HepG2 (cell line): Measurements from ENCODE around the gene CD180. TPM values are rescaled to one million over a fixed set of nuclear protein-coding genes. Genes with fewer than 3 reads are reported as not detected.

Experiments used
- EP300 ChIP-seq, 3 experiments: sonication (generic) in 1 of 3; formaldehyde crosslinking in 1 of 3; IDR thresholded peaks; 2 replicates each; pipeline versions ENCODE4 v1.5.1 to v1.6.1; 2011 to 2020; ENCODE audit warnings: low read depth in 2 of 3, low read length in 2 of 3, borderline replicate concordance in 1 of 3, improper control_type of control experiment in 1 of 3, mild to moderate bottlenecking in 1 of 3, missing genetic modification reagents in 1 of 3, moderate library complexity in 1 of 3
- GFI1 ChIP-seq: sonication (generic); formaldehyde crosslinking; IDR thresholded peaks from 2 replicates; pipeline ENCODE4 v1.5.0; 2020; ENCODE audit warnings: missing genetic modification reagents, mild to moderate bottlenecking, borderline replicate concordance
- KAT8 ChIP-seq: IDR thresholded peaks from 2 replicates; pipeline ENCODE4 v1.6.1; 2016; ENCODE audit warnings: missing genetic modification reagents, missing compliant biosample characterization
- SMC3 ChIP-seq: IDR thresholded peaks from 2 replicates; pipeline ENCODE4 v1.6.1; 2011; ENCODE audit warnings: low read length, improper control_type of control experiment
- SUZ12 ChIP-seq: fragments of 150-350 bp; IDR thresholded peaks from 2 replicates; pipeline ENCODE4 v1.6.1; 2014; ENCODE audit warnings: low read depth, low read length
- TOE1 ChIP-seq: sonication (generic); formaldehyde crosslinking; IDR thresholded peaks from 2 replicates; pipeline ENCODE4 v1.4.0; 2020; ENCODE audit warnings: mild to moderate bottlenecking, missing genetic modification reagents
- ZMYM3 ChIP-seq: sonication (generic); formaldehyde crosslinking; IDR thresholded peaks from 2 replicates; pipeline ENCODE4 v1.5.1; 2020; ENCODE audit warnings: mild to moderate bottlenecking, missing genetic modification reagents
- ZNF572 ChIP-seq: sonication (generic); formaldehyde crosslinking; IDR thresholded peaks from 2 replicates; pipeline ENCODE4 v1.5.1; 2020; ENCODE audit warnings: mild to moderate bottlenecking, missing genetic modification reagents
- ZNF652 ChIP-seq: IDR thresholded peaks from 2 replicates; pipeline ENCODE4 v1.6.1; 2016; ENCODE audit warnings: low read depth, borderline replicate concordance
- polyA plus RNA-seq, 8 experiments: library from polyadenylated mRNA; depleted of rRNA in 3 of 8; stranded (reverse) in 7 of 8; unstranded in 1 of 8; fragments of >200 nt; fragmentation: Illumina TruSeq in 4 of 8; extraction: Trizol in 4 of 8; gene quantifications; 2 replicates each; pipeline versions ENCODE4 v1.2.1 to v1.2.3, GENCODE V29; 2011 to 2016; ENCODE audit warnings: low read depth in 4 of 8, missing spikeins in 1 of 8, mixed read lengths in 1 of 8; ENCODE audit not compliant: insufficient read depth in 1 of 8
- total RNA-seq, 5 experiments: library from RNA; depleted of rRNA; stranded (reverse); fragments of >200 nt; fragmentation: Illumina TruSeq; extraction: Trizol; gene quantifications; 2 replicates each; pipeline ENCODE4 v1.2.3, GENCODE V29; 2016; ENCODE audit warnings: low read depth in 1 of 5
- TF ChIP-seq, protein P1 (sequence below): sonication (generic); formaldehyde crosslinking; IDR thresholded peaks from 2 replicates; pipeline ENCODE4 v1.5.1; 2020; ENCODE audit warnings: missing genetic modification reagents, mild to moderate bottlenecking, borderline replicate concordance
- TF ChIP-seq, protein P2 (sequence below): sonication (generic); formaldehyde crosslinking; IDR thresholded peaks from 2 replicates; pipeline ENCODE4 v1.5.0; 2020; ENCODE audit warnings: missing genetic modification reagents
- TF ChIP-seq, protein P3 (sequence below): sonication (generic); formaldehyde crosslinking; IDR thresholded peaks from 2 replicates; pipeline ENCODE4 v1.9.0; 2021; ENCODE audit warnings: mild to moderate bottlenecking, missing genetic modification reagents
- TF ChIP-seq, protein P4 (sequence below): sonication (generic); formaldehyde crosslinking; IDR thresholded peaks from 2 replicates; pipeline ENCODE4 v1.8.0; 2022; ENCODE audit warnings: low read depth, missing genetic modification reagents
- TF ChIP-seq, protein P5 (sequence below): sonication (generic); formaldehyde crosslinking; conservative IDR thresholded peaks from 2 replicates; pipeline ENCODE4 v1.4.0; 2020; ENCODE audit warnings: missing genetic modification reagents

CD180 gene
- total and polyA plus RNA-seq, 2 of the 13 experiments (the other 11 are each of a cell fraction or from before 2014, with no cell fraction given): not detected

DNA sequence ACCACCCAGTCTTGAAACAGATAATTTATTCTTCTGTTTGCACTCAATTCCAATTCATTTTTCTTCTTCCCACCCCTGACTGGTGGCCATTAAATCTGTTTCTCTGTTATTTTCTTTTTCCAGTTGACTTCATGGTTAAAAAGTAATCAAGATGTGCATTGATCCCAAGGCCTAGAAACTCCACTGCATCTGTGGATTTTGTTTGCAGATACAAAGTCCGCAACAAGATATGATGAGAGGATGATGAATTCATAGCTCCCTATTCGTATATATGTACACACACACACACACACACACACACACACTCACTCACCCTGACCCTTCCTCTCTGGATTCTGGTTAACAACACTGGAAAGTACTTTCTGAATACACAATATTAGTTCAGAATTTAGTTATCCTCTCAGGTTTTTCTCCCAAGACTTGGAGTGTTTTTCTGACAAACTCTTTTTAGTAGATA, 52.4 kb downstream of the CD180 start (continued):
- TF ChIP-seq ZNF572 (CRISPR knock-in tag) (no peak), SUZ12 (no peak), KAT8 (peak; percentile 56; the same call in 1 of the 2 replicates), GFI1 (CRISPR knock-in tag) (peak; percentile 82), EP300 (IDR thresholded peaks at IDR 0.05; ENCODE audit: low read depth in 2 of 2, low read length in 2 of 2) (peak in 1 of 2 experiments; percentile 77; a peak in 1 of 4 replicates), EP300 (CRISPR knock-in tag; IDR thresholded peaks at IDR 0.05; ENCODE audit: borderline replicate concordance) (peak; percentile 12; the same call in 1 of the 2 replicates), ZNF652 (CRISPR knock-in tag) (peak; percentile 74), SMC3 (0 out of 2 replicates have a peak, but pooled peaks have one; percentile 2), TOE1 (CRISPR knock-in tag) (no peak), ZMYM3 (CRISPR knock-in tag) (no peak)
- TF ChIP-seq, protein P1, sequence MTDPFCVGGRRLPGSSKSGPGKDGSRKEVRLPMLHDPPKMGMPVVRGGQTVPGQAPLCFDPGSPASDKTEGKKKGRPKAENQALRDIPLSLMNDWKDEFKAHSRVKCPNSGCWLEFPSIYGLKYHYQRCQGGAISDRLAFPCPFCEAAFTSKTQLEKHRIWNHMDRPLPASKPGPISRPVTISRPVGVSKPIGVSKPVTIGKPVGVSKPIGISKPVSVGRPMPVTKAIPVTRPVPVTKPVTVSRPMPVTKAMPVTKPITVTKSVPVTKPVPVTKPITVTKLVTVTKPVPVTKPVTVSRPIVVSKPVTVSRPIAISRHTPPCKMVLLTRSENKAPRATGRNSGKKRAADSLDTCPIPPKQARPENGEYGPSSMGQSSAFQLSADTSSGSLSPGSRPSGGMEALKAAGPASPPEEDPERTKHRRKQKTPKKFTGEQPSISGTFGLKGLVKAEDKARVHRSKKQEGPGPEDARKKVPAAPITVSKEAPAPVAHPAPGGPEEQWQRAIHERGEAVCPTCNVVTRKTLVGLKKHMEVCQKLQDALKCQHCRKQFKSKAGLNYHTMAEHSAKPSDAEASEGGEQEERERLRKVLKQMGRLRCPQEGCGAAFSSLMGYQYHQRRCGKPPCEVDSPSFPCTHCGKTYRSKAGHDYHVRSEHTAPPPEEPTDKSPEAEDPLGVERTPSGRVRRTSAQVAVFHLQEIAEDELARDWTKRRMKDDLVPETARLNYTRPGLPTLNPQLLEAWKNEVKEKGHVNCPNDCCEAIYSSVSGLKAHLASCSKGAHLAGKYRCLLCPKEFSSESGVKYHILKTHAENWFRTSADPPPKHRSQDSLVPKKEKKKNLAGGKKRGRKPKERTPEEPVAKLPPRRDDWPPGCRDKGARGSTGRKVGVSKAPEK (CRISPR knock-in tag): no peak
- TF ChIP-seq, protein P2, sequence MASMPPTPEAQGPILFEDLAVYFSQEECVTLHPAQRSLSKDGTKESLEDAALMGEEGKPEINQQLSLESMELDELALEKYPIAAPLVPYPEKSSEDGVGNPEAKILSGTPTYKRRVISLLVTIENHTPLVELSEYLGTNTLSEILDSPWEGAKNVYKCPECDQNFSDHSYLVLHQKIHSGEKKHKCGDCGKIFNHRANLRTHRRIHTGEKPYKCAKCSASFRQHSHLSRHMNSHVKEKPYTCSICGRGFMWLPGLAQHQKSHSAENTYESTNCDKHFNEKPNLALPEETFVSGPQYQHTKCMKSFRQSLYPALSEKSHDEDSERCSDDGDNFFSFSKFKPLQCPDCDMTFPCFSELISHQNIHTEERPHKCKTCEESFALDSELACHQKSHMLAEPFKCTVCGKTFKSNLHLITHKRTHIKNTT (CRISPR knock-in tag): no peak
- TF ChIP-seq, protein P3, sequence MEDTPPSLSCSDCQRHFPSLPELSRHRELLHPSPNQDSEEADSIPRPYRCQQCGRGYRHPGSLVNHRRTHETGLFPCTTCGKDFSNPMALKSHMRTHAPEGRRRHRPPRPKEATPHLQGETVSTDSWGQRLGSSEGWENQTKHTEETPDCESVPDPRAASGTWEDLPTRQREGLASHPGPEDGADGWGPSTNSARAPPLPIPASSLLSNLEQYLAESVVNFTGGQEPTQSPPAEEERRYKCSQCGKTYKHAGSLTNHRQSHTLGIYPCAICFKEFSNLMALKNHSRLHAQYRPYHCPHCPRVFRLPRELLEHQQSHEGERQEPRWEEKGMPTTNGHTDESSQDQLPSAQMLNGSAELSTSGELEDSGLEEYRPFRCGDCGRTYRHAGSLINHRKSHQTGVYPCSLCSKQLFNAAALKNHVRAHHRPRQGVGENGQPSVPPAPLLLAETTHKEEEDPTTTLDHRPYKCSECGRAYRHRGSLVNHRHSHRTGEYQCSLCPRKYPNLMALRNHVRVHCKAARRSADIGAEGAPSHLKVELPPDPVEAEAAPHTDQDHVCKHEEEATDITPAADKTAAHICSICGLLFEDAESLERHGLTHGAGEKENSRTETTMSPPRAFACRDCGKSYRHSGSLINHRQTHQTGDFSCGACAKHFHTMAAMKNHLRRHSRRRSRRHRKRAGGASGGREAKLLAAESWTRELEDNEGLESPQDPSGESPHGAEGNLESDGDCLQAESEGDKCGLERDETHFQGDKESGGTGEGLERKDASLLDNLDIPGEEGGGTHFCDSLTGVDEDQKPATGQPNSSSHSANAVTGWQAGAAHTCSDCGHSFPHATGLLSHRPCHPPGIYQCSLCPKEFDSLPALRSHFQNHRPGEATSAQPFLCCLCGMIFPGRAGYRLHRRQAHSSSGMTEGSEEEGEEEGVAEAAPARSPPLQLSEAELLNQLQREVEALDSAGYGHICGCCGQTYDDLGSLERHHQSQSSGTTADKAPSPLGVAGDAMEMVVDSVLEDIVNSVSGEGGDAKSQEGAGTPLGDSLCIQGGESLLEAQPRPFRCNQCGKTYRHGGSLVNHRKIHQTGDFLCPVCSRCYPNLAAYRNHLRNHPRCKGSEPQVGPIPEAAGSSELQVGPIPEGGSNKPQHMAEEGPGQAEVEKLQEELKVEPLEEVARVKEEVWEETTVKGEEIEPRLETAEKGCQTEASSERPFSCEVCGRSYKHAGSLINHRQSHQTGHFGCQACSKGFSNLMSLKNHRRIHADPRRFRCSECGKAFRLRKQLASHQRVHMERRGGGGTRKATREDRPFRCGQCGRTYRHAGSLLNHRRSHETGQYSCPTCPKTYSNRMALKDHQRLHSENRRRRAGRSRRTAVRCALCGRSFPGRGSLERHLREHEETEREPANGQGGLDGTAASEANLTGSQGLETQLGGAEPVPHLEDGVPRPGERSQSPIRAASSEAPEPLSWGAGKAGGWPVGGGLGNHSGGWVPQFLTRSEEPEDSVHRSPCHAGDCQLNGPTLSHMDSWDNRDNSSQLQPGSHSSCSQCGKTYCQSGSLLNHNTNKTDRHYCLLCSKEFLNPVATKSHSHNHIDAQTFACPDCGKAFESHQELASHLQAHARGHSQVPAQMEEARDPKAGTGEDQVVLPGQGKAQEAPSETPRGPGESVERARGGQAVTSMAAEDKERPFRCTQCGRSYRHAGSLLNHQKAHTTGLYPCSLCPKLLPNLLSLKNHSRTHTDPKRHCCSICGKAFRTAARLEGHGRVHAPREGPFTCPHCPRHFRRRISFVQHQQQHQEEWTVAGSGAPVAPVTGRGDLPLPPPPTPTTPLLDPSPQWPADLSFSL (CRISPR knock-in tag): peak; percentile 85
- TF ChIP-seq, protein P4, sequence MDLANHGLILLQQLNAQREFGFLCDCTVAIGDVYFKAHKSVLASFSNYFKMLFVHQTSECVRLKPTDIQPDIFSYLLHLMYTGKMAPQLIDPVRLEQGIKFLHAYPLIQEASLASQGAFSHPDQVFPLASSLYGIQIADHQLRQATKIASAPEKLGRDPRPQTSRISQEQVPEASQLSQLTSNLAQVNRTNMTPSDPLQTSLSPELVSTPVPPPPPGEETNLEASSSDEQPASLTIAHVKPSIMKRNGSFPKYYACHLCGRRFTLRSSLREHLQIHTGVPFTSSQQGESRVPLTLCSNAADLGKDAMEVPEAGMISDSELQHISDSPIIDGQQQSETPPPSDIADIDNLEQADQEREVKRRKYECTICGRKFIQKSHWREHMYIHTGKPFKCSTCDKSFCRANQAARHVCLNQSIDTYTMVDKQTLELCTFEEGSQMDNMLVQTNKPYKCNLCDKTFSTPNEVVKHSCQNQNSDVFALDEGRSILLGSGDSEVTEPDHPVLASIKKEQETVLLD (CRISPR knock-in tag): no peak
- TF ChIP-seq, protein P5, sequence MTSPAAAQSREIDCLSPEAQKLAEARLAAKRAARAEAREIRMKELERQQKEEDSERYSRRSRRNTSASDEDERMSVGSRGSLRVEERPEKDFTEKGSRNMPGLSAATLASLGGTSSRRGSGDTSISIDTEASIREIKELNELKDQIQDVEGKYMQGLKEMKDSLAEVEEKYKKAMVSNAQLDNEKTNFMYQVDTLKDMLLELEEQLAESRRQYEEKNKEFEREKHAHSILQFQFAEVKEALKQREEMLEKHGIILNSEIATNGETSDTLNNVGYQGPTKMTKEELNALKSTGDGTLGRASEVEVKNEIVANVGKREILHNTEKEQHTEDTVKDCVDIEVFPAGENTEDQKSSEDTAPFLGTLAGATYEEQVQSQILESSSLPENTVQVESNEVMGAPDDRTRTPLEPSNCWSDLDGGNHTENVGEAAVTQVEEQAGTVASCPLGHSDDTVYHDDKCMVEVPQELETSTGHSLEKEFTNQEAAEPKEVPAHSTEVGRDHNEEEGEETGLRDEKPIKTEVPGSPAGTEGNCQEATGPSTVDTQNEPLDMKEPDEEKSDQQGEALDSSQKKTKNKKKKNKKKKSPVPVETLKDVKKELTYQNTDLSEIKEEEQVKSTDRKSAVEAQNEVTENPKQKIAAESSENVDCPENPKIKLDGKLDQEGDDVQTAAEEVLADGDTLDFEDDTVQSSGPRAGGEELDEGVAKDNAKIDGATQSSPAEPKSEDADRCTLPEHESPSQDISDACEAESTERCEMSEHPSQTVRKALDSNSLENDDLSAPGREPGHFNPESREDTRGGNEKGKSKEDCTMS: no peak
